Measurements from ENCODE around the gene CLEC1B.

DNA sequence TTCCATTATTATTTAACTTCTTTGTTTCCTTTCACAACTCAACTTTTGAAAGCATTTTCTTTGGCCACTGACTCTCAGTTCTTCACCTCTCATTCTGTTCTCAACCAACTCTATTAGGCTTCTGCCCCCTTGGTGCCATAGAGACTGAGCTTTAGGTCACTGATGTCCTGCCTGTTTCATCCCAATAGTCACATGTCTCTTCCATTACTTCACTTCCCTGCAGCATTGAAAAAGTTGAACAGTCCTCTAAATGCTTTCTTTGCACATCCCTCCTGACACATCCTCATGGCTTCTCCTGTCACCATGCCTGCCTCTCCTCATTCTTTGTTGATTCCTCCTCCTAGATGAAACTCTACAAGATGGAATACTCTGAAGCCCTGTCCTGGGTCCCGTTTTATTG is 25.0 kb downstream of the CLEC1B start:
- TF ChIP-seq ZNF600 (tag by site-specific recombination; IDR thresholded peaks at IDR 0.05) (no peak), KLF9 (tag by site-specific recombination; IDR thresholded peaks at IDR 0.05; ENCODE audit: low read depth) (no peak), ZNF394 (tag by site-specific recombination; IDR thresholded peaks at IDR 0.05; ENCODE audit: borderline replicate concordance) (no peak), ZNF175 (tag by site-specific recombination; IDR thresholded peaks at IDR 0.05) (no peak), SP2 (tag by site-specific recombination; IDR thresholded peaks at IDR 0.05) (no peak), ZNF664 (tag by site-specific recombination; IDR thresholded peaks at IDR 0.05) (no peak)
- TF ChIP-seq, protein P1, sequence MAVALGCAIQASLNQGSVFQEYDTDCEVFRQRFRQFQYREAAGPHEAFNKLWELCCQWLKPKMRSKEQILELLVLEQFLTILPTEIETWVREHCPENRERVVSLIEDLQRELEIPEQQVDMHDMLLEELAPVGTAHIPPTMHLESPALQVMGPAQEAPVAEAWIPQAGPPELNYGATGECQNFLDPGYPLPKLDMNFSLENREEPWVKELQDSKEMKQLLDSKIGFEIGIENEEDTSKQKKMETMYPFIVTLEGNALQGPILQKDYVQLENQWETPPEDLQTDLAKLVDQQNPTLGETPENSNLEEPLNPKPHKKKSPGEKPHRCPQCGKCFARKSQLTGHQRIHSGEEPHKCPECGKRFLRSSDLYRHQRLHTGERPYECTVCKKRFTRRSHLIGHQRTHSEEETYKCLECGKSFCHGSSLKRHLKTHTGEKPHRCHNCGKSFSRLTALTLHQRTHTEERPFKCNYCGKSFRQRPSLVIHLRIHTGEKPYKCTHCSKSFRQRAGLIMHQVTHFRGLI (tag by site-specific recombination; IDR thresholded peaks at IDR 0.05), result no peak
- TF ChIP-seq, protein P2, sequence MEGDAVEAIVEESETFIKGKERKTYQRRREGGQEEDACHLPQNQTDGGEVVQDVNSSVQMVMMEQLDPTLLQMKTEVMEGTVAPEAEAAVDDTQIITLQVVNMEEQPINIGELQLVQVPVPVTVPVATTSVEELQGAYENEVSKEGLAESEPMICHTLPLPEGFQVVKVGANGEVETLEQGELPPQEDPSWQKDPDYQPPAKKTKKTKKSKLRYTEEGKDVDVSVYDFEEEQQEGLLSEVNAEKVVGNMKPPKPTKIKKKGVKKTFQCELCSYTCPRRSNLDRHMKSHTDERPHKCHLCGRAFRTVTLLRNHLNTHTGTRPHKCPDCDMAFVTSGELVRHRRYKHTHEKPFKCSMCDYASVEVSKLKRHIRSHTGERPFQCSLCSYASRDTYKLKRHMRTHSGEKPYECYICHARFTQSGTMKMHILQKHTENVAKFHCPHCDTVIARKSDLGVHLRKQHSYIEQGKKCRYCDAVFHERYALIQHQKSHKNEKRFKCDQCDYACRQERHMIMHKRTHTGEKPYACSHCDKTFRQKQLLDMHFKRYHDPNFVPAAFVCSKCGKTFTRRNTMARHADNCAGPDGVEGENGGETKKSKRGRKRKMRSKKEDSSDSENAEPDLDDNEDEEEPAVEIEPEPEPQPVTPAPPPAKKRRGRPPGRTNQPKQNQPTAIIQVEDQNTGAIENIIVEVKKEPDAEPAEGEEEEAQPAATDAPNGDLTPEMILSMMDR (tag by site-specific recombination; IDR thresholded peaks at IDR 0.05), result no peak
- TF ChIP-seq, protein P3, sequence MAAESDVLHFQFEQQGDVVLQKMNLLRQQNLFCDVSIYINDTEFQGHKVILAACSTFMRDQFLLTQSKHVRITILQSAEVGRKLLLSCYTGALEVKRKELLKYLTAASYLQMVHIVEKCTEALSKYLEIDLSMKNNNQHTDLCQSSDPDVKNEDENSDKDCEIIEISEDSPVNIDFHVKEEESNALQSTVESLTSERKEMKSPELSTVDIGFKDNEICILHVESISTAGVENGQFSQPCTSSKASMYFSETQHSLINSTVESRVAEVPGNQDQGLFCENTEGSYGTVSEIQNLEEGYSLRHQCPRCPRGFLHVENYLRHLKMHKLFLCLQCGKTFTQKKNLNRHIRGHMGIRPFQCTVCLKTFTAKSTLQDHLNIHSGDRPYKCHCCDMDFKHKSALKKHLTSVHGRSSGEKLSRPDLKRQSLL (tag by site-specific recombination; IDR thresholded peaks at IDR 0.05), result no peak
- TF ChIP-seq, protein P4, sequence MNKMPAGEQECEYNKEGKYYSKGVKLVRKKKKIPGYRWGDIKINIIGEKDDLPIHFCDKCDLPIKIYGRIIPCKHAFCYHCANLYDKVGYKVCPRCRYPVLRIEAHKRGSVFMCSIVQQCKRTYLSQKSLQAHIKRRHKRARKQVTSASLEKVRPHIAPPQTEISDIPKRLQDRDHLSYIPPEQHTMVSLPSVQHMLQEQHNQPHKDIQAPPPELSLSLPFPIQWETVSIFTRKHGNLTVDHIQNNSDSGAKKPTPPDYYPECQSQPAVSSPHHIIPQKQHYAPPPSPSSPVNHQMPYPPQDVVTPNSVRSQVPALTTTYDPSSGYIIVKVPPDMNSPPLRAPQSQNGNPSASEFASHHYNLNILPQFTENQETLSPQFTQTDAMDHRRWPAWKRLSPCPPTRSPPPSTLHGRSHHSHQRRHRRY (tag by site-specific recombination; IDR thresholded peaks at IDR 0.05), result no peak

Data from HEK293 (cell line).